GM23248 (cell line): ENCODE results near the gene FRMPD4. TPM values are rescaled to one million over a fixed set of nuclear protein-coding genes. Genes with fewer than 3 reads are reported as not detected.

Experiments
- DNase-seq: peaks from one replicate; pipeline ENCODE4 v3.0.0-alpha.2; 2015
- H2AFZ ChIP-seq: fragments of 200-600 bp; sonication (generic); 2 replicates; pipeline ENCODE4 v1.6.1; 2016; ENCODE audit warnings: antibody characterized with exemption
- H3F3A ChIP-seq: fragments of 200-600 bp; sonication (generic); 2 replicates; pipeline ENCODE4 v1.6.1; 2016; ENCODE audit warnings: mild to moderate bottlenecking, antibody characterized with exemption, mixed run types; ENCODE audit not compliant: insufficient read depth
- H3K27ac ChIP-seq: fragments of 200-600 bp; sonication (generic); 2 replicates; pipeline ENCODE4 v1.5.1; 2016; ENCODE audit warnings: mild to moderate bottlenecking
- H3K27me3 ChIP-seq: fragments of 200-600 bp; sonication (generic); replicated peaks from 2 replicates; pipeline ENCODE4 v1.6.1; 2016; ENCODE audit warnings: mild to moderate bottlenecking; ENCODE audit not compliant: insufficient read depth
- H3K36me3 ChIP-seq: fragments of 200-600 bp; sonication (generic); 2 replicates; pipeline ENCODE4 v1.6.1; 2016; ENCODE audit warnings: low read depth, mild to moderate bottlenecking
- H3K4me1 ChIP-seq: fragments of 200-600 bp; sonication (generic); 2 replicates; pipeline ENCODE4 v1.6.1; 2016; ENCODE audit warnings: mild to moderate bottlenecking; ENCODE audit not compliant: insufficient read depth
- H3K4me2 ChIP-seq: fragments of 200-600 bp; sonication (generic); one replicate; pipeline ENCODE4 v1.6.1; 2016; ENCODE audit warnings: mild to moderate bottlenecking; ENCODE audit not compliant: unreplicated experiment
- H3K4me3 ChIP-seq: fragments of 200-600 bp; sonication (generic); 2 replicates; pipeline ENCODE4 v1.5.1; 2016; ENCODE audit warnings: mild to moderate bottlenecking
- H3K79me2 ChIP-seq: fragments of 200-600 bp; sonication (generic); 2 replicates; pipeline ENCODE4 v1.6.1; 2016; ENCODE audit warnings: mild to moderate bottlenecking; ENCODE audit not compliant: insufficient read depth
- H3K9ac ChIP-seq: fragments of 200-600 bp; sonication (generic); 2 replicates; pipeline ENCODE4 v1.6.1; 2016; ENCODE audit warnings: mild to moderate bottlenecking
- H3K9me2 ChIP-seq: fragments of 200-600 bp; sonication (generic); 2 replicates; pipeline ENCODE4 v1.6.1; 2016; ENCODE audit warnings: mixed run types, mild to moderate bottlenecking, moderate library complexity; ENCODE audit not compliant: insufficient read depth
- H3K9me3 ChIP-seq: fragments of 200-600 bp; sonication (generic); one replicate; pipeline ENCODE4 v1.6.1; 2017; ENCODE audit warnings: low read depth
- H4K20me1 ChIP-seq: fragments of 200-600 bp; sonication (generic); 2 replicates; pipeline ENCODE4 v1.6.0; 2016; ENCODE audit not compliant: insufficient read depth
- EZH2 ChIP-seq: fragments of 200-600 bp; sonication (generic); IDR thresholded peaks from 2 replicates; pipeline ENCODE4 v1.6.1; 2018; ENCODE audit warnings: antibody characterized with exemption, mild to moderate bottlenecking; ENCODE audit not compliant: insufficient read depth, poor library complexity, severe bottlenecking
- EZH2phosphoT487 ChIP-seq: fragments of 200-600 bp; sonication (generic); IDR thresholded peaks from 2 replicates; pipeline ENCODE4 v1.6.1; 2018; ENCODE audit warnings: antibody characterized with exemption, moderate library complexity, mild to moderate bottlenecking, low read depth; ENCODE audit not compliant: insufficient read depth
- WGBS, 2 experiments: methylation state at CpG; one replicate each; pipeline ENCODE4 v1.1.6; 2015 to 2017; ENCODE audit warnings: low lambda C conversion rate in 2 of 2, low coverage in 1 of 2; ENCODE audit errors: missing lambda C conversion rate in 2 of 2; 5-methylcytosine and 5-hydroxymethylcytosine counted together
- in situ Hi-C: fragments of 300-500 bp; cut with MboI; formaldehyde crosslinking; loops from 2 replicates; pipeline ENCODE4 v1.15.0; 2020
- polyA plus RNA-seq: library from polyadenylated mRNA; unstranded; fragments of >200 nt; fragmentation: Nextera tagmentation; extraction: Ambion mirVana; gene quantifications from 2 replicates; pipeline ENCODE4 v1.2.1, GENCODE V29; 2016
- total RNA-seq: library from RNA; depleted of rRNA; stranded (reverse); fragments of >200 nt; shearing (Covaris generic); gene quantifications from 2 replicates; pipeline ENCODE4 v1.2.3, GENCODE V29; 2014; rRNA removed

Gene FRMPD4
- total RNA-seq (not detected in 2 replicates), polyA plus RNA-seq (0.04 TPM in 1 of 2 replicates, not detected in the other)

GRCh38 chrX:12138361-12139313 is at the start of gene FRMPD4:
Gene FRMPD4 (plus strand): TSS chrX:12138473. CDS start chrX:12138972, 499 bp downstream.
- Histone ChIP-seq H3K9me2 (no peaks in the 10 kb centered on the region), H3F3A (no peaks in the 10 kb centered on the region), H2AFZ (no peak within 1 kb of the TSS), H4K20me1 (no peaks in the 10 kb centered on the region), H3K9me3 (no peaks in the 10 kb centered on the region), H3K36me3 (no peaks in the 10 kb centered on the region), H3K27me3 (no peaks in the 10 kb centered on the region), H3K9ac (no peak within 1 kb of the TSS), H3K4me2 (no peak within 1 kb of the TSS), H3K4me3 (no peak within 1 kb of the TSS), H3K79me2 (no peaks in the 10 kb centered on the region), H3K4me1 (no peaks in the 10 kb centered on the region), H3K27ac (no peak within 1 kb of the TSS)
- TF ChIP-seq EZH2phosphoT487 = no peak
- no peak for TF ChIP-seq EZH2
- 2 to 3% methylated on average over 23 to 30 of the region's 80 CpGs for WGBS, 2 experiments
- no peak for DNase-seq
- in situ Hi-C loops = no loop called here

- no peak for TF ChIP-seq EZH2
- no peak for TF ChIP-seq EZH2phosphoT487
- Histone ChIP-seq H2AFZ (no peak overlapping the region), H3K36me3 (no peaks in the 10 kb centered on the region), H3K79me2 (no peaks in the 10 kb centered on the region), H3K27ac (no peak overlapping the region), H3K4me3 (no peak overlapping the region), H3K4me1 (no peaks in the 10 kb centered on the region), H3K9ac (no peak overlapping the region), H3F3A (no peaks in the 10 kb centered on the region), H3K9me3 (no peaks in the 10 kb centered on the region), H3K9me2 (no peaks in the 10 kb centered on the region), H3K27me3 (no peaks in the 10 kb centered on the region), H3K4me2 (no peak overlapping the region), H4K20me1 (no peaks in the 10 kb centered on the region)
- in situ Hi-C loops = no loop called here
- no peak for DNase-seq
- WGBS, 2 experiments = 5 to 20% methylated on average over 1 of the region's 1 CpG
Measured at GRCh38 chrX:12089740-12090139, 48.5 kb upstream of the FRMPD4 start.

GRCh38 chrX:12113321-12113720 is 25.0 kb upstream of the FRMPD4 start:
- H3K36me3 ChIP-seq = no peaks in the 10 kb centered on the region
- no peak overlapping the region for H3K4me3 ChIP-seq
- no peak overlapping the region for H3K27ac ChIP-seq
- H3K9me3 ChIP-seq = no peaks in the 10 kb centered on the region
- H3K4me2 ChIP-seq = no peak overlapping the region
- H3K79me2 ChIP-seq = no peaks in the 10 kb centered on the region
- no peak overlapping the region for H3K9ac ChIP-seq
- no peaks in the 10 kb centered on the region for H4K20me1 ChIP-seq
- H3K9me2 ChIP-seq = no peaks in the 10 kb centered on the region
- H3F3A ChIP-seq = no peaks in the 10 kb centered on the region
- H3K4me1 ChIP-seq = no peaks in the 10 kb centered on the region
- WGBS, 2 experiments = 23 to 25% methylated on average over 2 of the region's 2 CpGs
- DNase-seq = no peak
- in situ Hi-C loops = no loop called here
- H3K27me3 ChIP-seq = no peaks in the 10 kb centered on the region
- no peak for TF ChIP-seq EZH2phosphoT487
- no peak for TF ChIP-seq EZH2
- H2AFZ ChIP-seq = no peak overlapping the region

GRCh38 chrX:12115377-12115776 is 22.9 kb upstream of the FRMPD4 start:
- DNase-seq = no peak
- H4K20me1 ChIP-seq = no peaks in the 10 kb centered on the region

More at GRCh38 chrX:12115377-12115776, 22.9 kb upstream of the FRMPD4 start:
- no peaks in the 10 kb centered on the region for H3K4me1 ChIP-seq
- H3K79me2 ChIP-seq = no peaks in the 10 kb centered on the region
- no peaks in the 10 kb centered on the region for H3K27me3 ChIP-seq
- H2AFZ ChIP-seq = no peak overlapping the region
- H3K27ac ChIP-seq = no peak overlapping the region
- H3K9me2 ChIP-seq = no peaks in the 10 kb centered on the region
- in situ Hi-C loops = no loop called here
- no peak overlapping the region for H3K4me2 ChIP-seq
- H3K36me3 ChIP-seq = no peaks in the 10 kb centered on the region
- no peak overlapping the region for H3K9ac ChIP-seq
- 0% methylated on average over 1 to 2 of the region's 2 CpGs for WGBS, 2 experiments
- TF ChIP-seq EZH2phosphoT487 = no peak
- TF ChIP-seq EZH2 = no peak
- H3F3A ChIP-seq = no peaks in the 10 kb centered on the region
- H3K4me3 ChIP-seq = no peak overlapping the region
- H3K9me3 ChIP-seq = no peaks in the 10 kb centered on the region
